IPS-NIHi11 (cell line): ENCODE results near the gene KRTAP10-1.

Experiments
- DNase-seq: peaks from one replicate; pipeline ENCODE4 v3.0.0; 2012; ENCODE audit warnings: mixed read lengths, low spot score

The KRTAP10-1 gene

DNA sequence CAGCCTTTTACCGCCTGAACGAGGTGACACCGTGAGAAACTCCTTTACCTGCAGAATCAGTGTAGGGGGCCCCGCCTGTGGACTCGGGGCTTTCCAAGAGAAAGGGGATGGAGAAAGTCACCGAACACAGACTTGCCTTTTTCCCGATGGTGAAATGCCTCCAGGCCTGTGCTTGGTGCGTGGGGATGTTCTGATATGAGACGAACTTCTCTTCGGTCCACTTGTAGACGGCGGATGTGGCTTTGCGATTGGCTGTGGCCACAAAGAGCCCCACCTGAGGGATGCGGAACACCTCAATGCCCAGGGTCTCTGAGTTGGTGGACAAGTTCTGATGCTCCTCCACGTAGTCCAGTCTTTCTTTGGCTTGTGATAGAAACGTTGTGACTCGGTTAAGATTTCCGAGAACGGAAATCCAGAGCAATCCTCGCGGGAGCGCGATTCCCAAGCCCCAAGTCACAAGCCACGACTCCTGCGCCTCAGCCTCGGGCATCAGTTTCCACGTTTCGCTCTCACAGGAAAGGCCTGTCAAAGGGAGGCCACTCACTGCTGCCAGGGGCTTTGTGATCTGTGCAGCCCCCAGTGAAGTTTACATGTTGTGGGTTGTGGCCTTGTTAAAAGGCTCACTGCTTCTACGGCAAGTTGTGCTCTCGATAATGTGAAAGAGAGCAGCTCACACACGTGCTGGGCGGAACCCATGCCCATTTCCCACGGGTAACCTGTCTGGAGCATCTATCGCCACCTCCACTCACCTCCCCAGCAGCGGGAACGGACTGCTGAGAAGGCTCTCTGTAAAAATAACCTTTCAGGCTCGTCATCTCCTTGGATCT is 12.6 kb downstream of the KRTAP10-1 start:
- DNase-seq, result no peak

DNA sequence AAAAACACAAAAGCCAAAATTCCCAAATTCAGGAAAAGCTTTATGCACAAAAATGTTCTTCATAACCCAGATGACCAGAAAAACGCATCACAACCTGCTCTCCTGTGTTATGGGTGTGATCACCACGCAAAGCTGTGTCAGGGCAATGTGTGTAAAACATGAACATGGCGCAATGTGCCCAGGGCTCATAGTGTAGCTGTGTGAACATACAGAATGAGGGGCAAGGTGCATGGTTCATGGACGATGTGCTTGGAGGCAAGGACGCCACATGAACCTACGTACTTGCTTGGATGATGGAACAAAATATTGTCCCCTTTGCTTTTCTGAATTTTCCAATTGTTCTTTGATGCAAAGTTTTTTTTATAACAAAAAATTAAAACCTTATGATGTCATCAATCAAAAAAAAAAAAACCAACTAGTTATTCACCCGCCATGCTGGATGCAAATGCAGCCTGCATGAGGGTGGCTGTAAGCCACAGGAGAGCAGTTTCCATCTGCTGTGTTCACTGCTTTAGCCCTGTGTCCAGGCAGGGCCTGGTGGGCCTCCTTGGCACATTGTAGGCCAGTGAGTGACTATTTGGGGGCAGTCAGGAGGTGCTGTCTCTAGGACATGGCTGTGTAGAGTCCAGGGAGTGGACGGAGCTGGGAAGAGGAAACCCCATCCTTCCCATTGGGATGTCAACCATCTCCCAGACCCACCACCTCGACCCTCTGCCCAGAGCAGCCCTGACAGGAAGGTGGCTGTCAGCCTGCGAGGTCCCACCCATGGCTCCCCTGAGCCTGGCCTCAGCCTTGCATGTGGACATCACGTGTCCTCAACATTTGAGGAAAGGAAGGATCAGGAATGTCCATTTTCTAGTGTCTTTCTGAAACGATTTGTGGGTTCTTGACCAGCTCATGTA is 13.6 kb downstream of the KRTAP10-1 start:
- DNase-seq, result no peak

DNA sequence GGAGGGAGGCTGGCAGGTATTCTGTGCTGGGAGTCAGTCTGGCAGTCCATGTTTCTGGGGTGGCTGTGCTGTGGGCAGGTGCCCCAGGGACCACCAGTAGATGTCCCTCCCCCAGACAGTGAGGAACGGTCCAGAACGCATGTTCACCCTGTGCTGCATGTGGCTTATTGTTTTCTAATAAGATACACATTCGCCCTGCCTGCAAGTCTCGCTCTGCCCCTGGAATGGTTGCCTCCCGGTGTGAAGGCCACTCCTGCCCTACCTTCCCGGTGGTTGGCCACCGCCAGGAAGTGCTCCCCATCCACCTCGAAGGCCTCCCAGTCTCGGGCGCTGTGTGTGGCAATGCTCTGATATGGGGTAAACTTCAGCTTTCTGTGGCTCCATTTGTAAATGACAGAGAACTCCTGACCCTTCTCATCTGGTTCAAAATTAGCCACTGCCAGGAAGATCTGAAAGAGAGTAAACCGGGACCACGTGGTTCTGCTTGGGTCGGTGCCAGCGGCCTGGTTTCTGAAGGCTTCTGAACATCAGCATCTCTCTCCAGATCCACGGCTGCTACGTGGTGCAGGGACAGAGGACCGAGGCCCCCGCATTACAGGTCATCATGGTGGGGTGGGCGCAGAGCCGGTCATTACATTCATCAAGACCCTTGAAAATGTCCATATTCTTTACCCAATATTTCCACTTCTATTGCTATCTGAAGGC is 14.5 kb downstream of the KRTAP10-1 start:
- no peak for DNase-seq

- no peak for DNase-seq
Observed at GRCh38 chr21:44524414-44525371, 15.3 kb downstream of the KRTAP10-1 start.

DNA sequence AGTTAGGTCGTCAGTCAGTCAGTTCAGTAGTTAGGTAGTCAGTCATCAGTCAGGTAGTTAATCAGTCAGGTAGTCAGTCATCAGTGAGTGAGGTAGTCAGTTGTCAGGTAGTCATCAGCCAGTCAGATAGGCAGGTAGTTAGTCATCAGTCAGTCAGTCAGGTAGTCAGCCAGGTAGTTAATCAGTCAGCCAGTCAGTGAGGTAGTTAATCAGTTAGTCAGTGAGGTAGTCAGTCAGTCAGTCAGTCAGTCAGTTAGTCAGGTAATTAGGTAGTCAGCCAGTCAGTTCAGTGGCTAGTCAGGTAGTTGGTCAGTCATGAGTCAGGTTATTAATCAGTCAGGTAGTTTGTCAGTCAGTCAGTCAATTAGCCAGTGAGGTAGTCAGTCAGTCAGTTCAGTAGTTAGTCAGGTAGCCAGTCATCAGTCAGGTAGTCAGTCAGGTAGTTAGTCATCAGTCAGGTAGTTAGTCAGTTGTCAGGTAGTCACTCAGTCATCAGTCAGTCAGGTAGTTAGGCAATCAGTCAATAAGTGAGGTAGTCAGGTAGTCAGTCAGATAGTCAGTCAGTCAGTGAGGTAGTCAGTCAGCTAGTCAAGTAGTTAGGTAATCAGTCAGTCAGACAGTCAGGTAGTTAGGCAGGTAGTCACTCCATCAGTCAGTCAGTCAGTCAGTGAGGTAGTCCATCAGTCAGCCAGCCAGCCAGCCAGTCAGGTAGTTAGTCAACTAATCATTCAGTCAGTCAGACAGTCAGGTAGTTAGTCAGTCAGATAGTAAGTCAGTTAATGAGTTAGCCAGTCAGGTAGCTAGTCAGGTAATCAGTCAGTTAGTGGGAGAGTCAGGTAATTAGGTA is 16.2 kb downstream of the KRTAP10-1 start:
- no peak for DNase-seq

GRCh38 chr21:44522753-44523204 is 17.2 kb downstream of the KRTAP10-1 start:
- no peak for DNase-seq

DNA sequence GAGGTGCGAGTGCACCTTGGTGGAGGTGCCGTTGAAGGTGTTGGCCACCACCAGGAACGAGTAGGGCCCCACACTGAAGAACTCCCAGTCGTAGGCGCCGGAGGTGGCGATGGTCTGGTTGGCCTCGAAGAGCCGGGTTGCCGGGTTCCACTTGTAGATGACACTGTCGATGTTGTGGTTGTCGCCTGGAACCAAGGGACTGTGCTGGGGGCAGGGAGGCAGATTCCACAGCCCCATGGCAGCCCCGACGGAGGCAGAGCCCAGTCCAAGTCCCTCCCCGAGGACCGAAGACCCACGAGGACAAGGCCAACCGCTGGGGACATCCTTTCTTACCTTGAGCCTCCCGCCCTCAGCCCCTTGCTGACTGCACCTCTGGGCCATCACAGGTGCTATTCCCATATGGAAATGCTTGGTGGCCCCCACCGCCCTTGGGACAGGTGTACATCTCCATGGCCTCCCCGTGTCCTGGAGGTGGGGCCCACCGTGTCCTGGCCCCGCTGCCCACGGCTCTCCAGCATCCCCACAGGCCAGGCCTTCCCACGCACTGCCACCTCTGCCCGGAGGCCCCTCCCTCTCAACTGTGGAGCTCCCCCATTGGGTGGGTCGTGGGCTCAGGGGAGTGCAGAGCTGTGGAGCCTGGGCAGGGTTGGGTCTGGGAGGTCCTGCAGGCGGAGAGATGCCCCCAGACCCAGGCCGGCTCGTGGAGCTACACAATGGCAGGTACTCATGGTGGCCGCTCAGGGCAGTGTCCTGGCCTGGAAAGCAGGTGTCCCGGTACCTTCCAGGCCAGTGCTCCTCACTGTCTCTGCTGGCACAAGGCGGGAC is 17.9 kb downstream of the KRTAP10-1 start:
- DNase-seq, result no peak

DNA sequence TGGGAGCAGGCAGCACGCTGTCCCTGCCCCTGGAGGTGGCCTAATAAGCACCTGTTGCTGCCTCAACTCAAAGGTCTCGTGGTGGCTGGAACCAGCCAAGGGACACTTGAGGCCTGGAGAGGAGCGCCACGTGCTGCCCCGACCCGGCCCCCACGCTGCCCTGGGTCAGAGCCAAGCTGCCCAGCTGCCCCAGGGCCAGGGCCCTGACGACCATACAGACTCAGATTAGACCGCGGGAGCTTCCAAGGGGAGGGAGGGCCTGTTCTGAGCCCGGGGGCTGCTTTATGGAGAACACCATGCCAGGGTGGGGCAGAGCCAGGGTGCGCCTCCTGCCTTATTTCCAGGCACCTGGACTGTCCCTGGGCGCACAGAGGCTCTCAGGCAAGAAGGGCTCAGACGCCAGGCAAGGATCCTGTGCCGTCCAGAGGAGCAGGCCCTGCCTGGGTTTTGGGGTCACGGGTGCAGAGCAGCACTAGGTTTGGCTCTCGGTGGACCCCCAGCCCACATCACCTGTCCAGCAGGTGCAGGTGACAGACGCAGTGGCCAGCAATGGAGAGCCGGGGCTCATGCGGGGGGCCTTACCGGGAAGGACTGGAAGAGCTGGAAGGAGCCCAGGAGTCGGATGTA is 18.6 kb downstream of the KRTAP10-1 start:
- DNase-seq, result no peak

- no peak for DNase-seq
Observed at GRCh38 chr21:44520326-44521300, 19.4 kb downstream of the KRTAP10-1 start.

DNA sequence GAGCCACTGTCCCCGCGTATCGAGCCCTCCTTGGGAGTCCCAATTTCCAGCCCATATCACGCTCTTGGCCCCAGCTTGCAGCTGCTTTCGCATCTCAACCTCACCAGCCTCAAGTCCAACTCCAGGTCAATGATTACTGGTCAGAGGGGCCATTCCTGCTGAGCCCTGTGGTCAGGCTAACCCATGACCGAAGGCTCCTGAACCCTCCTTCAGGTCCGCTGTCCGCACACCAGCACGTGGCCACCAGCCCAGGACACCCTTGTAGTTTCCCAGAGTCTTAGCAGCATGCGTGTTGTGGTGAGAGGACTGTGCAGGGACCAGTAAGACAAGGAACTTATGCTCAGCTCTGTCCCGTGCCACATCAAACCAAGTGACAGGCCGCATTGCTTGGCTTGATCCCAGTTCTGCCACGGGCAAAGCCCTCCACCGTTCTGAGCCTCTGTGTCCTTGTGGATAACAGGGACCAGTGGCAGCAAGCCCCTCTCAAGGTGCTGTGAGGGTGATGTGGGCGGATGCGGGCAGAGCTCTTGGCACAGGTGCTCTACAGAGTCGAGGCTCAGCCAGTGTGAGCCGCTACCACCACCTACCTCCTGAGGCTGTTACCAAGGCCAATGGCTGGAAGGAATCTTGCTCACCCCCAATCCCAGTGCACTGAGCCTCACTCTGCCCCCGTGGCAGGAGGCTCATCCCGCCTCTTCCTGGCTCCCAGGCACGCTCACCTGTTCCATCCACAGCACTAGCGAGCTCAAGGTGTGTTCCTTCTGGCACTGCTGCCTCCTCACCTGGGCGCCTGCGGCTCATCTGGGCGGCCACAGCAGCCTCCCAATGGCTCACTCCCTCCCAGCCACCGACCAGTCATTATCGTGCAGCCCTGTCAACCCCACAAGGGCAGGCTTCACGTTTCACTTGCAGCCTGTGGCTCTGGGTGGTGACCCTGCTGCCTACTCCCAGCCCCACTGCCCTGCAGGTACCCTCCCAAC is 20.4 kb downstream of the KRTAP10-1 start:
- DNase-seq, result no peak

GRCh38 chr21:44518686-44519085 is 21.3 kb downstream of the KRTAP10-1 start:
- DNase-seq, result no peak

DNA sequence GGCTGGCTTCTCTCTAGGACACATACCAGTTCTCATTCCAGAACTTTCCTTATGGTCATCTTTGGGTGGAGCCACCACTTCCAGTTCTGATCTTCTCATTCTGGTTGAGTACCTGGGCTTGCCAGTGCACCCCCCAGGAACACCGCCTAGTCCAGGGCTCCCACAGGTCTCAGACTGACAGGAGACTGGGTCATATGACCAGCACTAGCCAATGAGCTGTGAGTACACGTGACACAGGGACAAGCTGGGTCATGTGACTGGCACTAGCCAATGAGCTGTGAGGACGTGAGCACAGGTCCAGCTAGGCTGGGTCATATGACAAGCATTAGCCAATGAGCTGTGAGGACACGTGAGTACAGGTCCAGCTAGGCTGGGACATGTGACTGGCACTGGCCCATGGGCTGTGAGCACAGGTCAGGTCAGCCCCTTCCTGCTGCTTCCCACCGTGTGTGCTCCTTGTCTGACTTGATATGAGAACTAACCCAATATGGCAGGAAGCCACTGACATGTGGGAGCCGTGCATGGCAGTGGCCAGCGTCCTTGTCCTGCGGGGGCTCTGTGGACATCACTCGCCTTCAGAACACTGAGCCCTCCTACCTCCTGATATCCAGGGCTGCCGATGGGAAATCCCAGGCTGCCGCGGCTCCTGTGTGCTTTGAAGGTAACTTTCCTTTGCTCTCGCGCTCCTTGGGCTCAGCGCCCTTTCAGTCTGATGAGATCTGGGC is 22.7 kb downstream of the KRTAP10-1 start:
- DNase-seq, result peak; percentile 86

- no peak for DNase-seq
Observed at GRCh38 chr21:44516828-44517174, 23.2 kb downstream of the KRTAP10-1 start.

- DNase-seq, result no peak
Observed at GRCh38 chr21:44516342-44516741, 23.7 kb downstream of the KRTAP10-1 start.

DNA sequence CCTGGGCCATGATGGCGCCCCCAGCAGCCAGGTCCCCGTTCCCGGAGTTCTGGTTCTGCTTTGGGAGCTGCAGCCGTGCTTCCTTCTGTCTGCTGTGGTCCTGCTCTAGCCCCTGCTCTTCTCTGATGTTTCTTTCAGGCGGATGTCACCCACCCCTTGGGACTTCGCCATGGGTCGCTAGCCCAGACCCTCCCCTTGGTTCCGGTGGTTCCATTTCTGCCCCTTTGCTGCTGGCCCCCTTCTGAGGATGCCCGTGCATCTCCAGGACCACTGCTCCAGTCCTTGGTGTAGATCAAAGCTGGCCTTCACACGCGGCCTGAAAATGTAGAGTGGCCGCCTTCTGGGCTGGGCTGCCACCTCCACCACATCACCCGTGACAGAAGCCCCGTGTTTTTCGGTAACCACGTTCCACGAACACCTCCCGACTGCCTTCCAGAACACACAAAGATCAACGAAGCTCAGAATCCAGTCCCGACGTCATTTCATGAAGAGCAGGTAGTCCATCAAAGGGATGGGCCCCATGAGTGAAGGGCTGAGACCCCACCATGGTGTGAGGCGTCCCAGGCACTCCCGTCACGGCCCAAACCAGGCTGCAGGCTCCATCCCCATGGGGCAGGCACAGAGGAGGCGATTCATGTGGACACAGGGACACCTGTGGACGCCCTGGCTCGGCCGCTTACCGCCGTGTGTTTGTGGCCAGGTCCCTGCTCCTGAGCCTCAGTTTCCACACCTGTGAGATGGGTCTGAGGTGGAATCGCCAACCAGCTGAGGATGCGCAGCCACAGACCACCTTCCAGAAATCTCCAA is 24.4 kb downstream of the KRTAP10-1 start:
- no peak for DNase-seq
